HL-60 (cell line): ENCODE measurements around the gene GFI1B.

Source experiments
- GABPA ChIP-seq: IDR thresholded peaks from 2 replicates; pipeline ENCODE4 v1.6.1; 2012; ENCODE audit warnings: low read depth
- POLR2AphosphoS5 ChIP-seq: IDR thresholded peaks from 2 replicates; pipeline ENCODE4 v1.6.1; 2012; ENCODE audit warnings: low read depth
- TF ChIP-seq, protein P1 (sequence below): IDR thresholded peaks from one replicate; pipeline ENCODE4 v1.5.1; 2011; ENCODE audit warnings: low read length, control low read depth, inconsistent platforms; ENCODE audit not compliant: insufficient read depth

DNA sequence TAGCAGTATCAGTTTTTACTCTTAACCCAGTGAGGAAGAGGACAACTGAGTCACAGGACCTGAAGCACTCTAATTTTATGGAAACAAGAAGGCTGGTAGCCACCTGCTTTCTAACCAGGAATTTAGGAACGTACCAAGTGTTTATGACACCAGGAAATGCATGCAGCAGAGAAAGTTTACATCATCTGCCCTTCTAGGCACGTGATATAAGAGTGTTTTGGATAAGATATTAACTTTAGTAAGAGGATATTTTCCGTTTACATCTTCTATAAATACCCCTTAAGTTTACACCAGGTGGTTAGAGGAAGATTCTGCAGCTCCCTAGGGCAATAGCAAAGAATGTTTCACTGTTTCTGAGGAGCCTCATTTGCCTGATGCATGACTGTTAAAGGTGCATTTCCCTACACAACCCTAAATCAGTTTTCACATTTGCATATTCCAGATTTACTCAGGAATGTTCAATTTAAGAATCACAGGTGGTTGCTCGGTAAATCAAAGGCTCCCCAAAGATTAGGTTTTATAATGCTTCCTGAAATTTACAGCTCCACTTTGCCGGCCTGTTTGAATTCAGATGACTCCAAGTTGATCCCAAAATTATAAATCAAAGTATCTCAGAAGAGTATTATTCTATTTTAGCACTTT lies 35.8 kb upstream of the GFI1B start:
- TF ChIP-seq, protein P1, sequence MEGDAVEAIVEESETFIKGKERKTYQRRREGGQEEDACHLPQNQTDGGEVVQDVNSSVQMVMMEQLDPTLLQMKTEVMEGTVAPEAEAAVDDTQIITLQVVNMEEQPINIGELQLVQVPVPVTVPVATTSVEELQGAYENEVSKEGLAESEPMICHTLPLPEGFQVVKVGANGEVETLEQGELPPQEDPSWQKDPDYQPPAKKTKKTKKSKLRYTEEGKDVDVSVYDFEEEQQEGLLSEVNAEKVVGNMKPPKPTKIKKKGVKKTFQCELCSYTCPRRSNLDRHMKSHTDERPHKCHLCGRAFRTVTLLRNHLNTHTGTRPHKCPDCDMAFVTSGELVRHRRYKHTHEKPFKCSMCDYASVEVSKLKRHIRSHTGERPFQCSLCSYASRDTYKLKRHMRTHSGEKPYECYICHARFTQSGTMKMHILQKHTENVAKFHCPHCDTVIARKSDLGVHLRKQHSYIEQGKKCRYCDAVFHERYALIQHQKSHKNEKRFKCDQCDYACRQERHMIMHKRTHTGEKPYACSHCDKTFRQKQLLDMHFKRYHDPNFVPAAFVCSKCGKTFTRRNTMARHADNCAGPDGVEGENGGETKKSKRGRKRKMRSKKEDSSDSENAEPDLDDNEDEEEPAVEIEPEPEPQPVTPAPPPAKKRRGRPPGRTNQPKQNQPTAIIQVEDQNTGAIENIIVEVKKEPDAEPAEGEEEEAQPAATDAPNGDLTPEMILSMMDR, result no peak
- TF ChIP-seq GABPA (no peak), POLR2AphosphoS5 (no peak)
